Peyer's patch (tissue), 4 donors: ENCODE data around the gene RMDN3.

Experiments used
- POLR2A ChIP-seq, 2 donors: fragments of 450-650 bp; IDR thresholded peaks; one replicate each; pipeline ENCODE4 v1.5.1; 2017; ENCODE audit warnings: antibody characterized with exemption in 2 of 2, mild to moderate bottlenecking in 2 of 2, moderate library complexity in 2 of 2
- TF ChIP-seq, protein P1 (sequence below), 6 experiments: fragments of 450-650 bp in 4 of 6; fragments of 200-600 bp in 2 of 6; sonication (generic) in 1 of 6; IDR thresholded peaks; one replicate each; pipeline ENCODE4 v1.5.1; 2017 to 2019; ENCODE audit warnings: antibody characterized with exemption in 6 of 6, mild to moderate bottlenecking in 3 of 6, moderate library complexity in 1 of 6

- TF ChIP-seq, protein P1, sequence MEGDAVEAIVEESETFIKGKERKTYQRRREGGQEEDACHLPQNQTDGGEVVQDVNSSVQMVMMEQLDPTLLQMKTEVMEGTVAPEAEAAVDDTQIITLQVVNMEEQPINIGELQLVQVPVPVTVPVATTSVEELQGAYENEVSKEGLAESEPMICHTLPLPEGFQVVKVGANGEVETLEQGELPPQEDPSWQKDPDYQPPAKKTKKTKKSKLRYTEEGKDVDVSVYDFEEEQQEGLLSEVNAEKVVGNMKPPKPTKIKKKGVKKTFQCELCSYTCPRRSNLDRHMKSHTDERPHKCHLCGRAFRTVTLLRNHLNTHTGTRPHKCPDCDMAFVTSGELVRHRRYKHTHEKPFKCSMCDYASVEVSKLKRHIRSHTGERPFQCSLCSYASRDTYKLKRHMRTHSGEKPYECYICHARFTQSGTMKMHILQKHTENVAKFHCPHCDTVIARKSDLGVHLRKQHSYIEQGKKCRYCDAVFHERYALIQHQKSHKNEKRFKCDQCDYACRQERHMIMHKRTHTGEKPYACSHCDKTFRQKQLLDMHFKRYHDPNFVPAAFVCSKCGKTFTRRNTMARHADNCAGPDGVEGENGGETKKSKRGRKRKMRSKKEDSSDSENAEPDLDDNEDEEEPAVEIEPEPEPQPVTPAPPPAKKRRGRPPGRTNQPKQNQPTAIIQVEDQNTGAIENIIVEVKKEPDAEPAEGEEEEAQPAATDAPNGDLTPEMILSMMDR (IDR thresholded peaks at IDR 0.05): no peak
- TF ChIP-seq POLR2A (IDR thresholded peaks at IDR 0.05): no peak
These were observed 65.9 kb downstream of the RMDN3 start for GRCh38 chr15:40688932-40689799.
